SK-N-MC (cell line): ENCODE results near the gene RPL10A.

Experiments
- DNase-seq: peaks from one replicate; pipeline ENCODE4 v3.0.0-alpha.2; 2011; ENCODE audit warnings: low read depth, low spot score
- H3K27ac ChIP-seq: fragments of 200-600 bp; sonication (generic); 2 replicates; pipeline ENCODE4 v1.5.1; 2016; ENCODE audit warnings: mixed run types
- H3K36me3 ChIP-seq: fragments of 200-600 bp; sonication (generic); 2 replicates; pipeline ENCODE4 v1.6.1; 2017; ENCODE audit warnings: antibody characterized with exemption, low read length, mixed read lengths; ENCODE audit not compliant: insufficient read depth
- H3K4me3 ChIP-seq: fragments of 200-600 bp; sonication (generic); 2 replicates; pipeline ENCODE4 v1.5.1; 2016
- H3K9ac ChIP-seq: fragments of 200-600 bp; sonication (generic); 2 replicates; pipeline ENCODE4 v1.8.0; 2017; ENCODE audit warnings: mixed run types, mixed read lengths; ENCODE audit not compliant: insufficient read length
- H3K9me3 ChIP-seq: fragments of 200-600 bp; sonication (generic); 2 replicates; pipeline ENCODE4 v1.6.1; 2017; ENCODE audit warnings: low read depth, mild to moderate bottlenecking, antibody characterized with exemption, low read length, moderate library complexity, mixed read lengths
- EZH2 ChIP-seq: fragments of 200-600 bp; sonication (generic); IDR thresholded peaks from one replicate; pipeline ENCODE4 v1.6.1; 2017; ENCODE audit warnings: antibody characterized with exemption
- FOXP2 ChIP-seq: optimal IDR thresholded peaks from 2 replicates; pipeline ENCODE3; 2011; ENCODE audit warnings: mild to moderate bottlenecking, moderate library complexity; ENCODE audit not compliant: insufficient read depth; ENCODE audit errors: extremely low read length, control extremely low read depth
- POLR2AphosphoS5 ChIP-seq: IDR thresholded peaks from 2 replicates; pipeline ENCODE4 v1.6.1; 2012; ENCODE audit warnings: mild to moderate bottlenecking, low read depth, low read length, borderline replicate concordance

RPL10A gene

GRCh38 chr6:35441642-35442041 lies 26.6 kb upstream of the RPL10A start:
- H3K9ac ChIP-seq, result no peak overlapping the region
- no peaks in the 10 kb centered on the region for H3K9me3 ChIP-seq
- TF ChIP-seq EZH2 (no peak), FOXP2 (no peak), POLR2AphosphoS5 (no peak)
- DNase-seq, result no peak
- H3K4me3 ChIP-seq, result no peak overlapping the region
- no peak overlapping the region for H3K27ac ChIP-seq
- H3K36me3 ChIP-seq, result no peaks in the 10 kb centered on the region

- Histone ChIP-seq H3K9ac (no peak overlapping the region), H3K9me3 (no peaks in the 10 kb centered on the region), H3K27ac (no peak overlapping the region), H3K36me3 (no peaks in the 10 kb centered on the region), H3K4me3 (no peak overlapping the region)
- no peak for TF ChIP-seq EZH2
- TF ChIP-seq POLR2AphosphoS5, result no peak
- no peak for TF ChIP-seq FOXP2
- DNase-seq, result no peak
Observed at GRCh38 chr6:35442693-35443092, 25.5 kb upstream of the RPL10A start.

GRCh38 chr6:35443341-35444030 lies 24.7 kb upstream of the RPL10A start:
- Histone ChIP-seq H3K36me3 (no peaks in the 10 kb centered on the region), H3K4me3 (no peak overlapping the region), H3K9me3 (no peaks in the 10 kb centered on the region), H3K27ac (no peak overlapping the region), H3K9ac (no peak overlapping the region)
- DNase-seq, result no peak
- TF ChIP-seq EZH2 (no peak), POLR2AphosphoS5 (no peak), FOXP2 (no peak)

- no peaks in the 10 kb centered on the region for H3K36me3 ChIP-seq
- TF ChIP-seq EZH2, result no peak
- no peak for TF ChIP-seq FOXP2
- no peak for TF ChIP-seq POLR2AphosphoS5
- no peak overlapping the region for H3K27ac ChIP-seq
- no peak overlapping the region for H3K9ac ChIP-seq
- H3K9me3 ChIP-seq, result no peaks in the 10 kb centered on the region
- no peak overlapping the region for H3K4me3 ChIP-seq
- no peak for DNase-seq
Observed at GRCh38 chr6:35445691-35446090, 22.5 kb upstream of the RPL10A start.

GRCh38 chr6:35448191-35448590 lies 20.0 kb upstream of the RPL10A start:
- H3K27ac ChIP-seq, result no peak overlapping the region
- no peaks in the 10 kb centered on the region for H3K9me3 ChIP-seq
- no peak for TF ChIP-seq POLR2AphosphoS5
- no peak for TF ChIP-seq EZH2
- no peak for TF ChIP-seq FOXP2
- DNase-seq, result no peak
- H3K4me3 ChIP-seq, result no peak overlapping the region
- H3K9ac ChIP-seq, result no peak overlapping the region
- no peaks in the 10 kb centered on the region for H3K36me3 ChIP-seq

DNA sequence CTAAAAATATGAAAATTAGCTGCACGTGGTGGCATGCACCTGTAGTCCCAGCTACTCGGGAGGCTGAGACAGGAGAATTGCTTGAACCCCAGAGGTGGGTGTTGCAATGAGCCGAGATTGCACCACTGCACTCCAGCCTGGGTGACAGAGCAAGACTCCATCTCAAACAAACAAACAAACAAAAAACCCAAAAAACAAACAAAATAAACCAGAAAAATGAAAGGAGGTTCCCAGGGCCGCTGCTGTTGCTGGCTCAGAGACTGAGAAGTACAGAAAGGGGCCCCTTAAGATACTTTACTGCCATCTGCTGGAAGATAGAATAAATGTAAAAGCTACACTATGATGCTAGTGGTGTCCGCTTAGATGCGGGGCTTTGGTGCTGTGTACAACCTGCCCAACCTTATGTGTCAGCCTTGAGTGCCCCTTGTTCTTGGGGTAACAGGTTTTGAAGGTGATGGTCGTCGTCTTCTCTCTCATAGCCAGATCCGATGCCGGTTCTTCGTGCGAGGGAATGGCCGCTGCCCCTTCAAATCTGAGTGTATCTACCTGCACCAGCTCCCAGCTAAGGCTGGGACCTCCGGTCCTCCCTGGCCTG lies 18.8 kb upstream of the RPL10A start:
- no peak overlapping the region for H3K9ac ChIP-seq
- H3K27ac ChIP-seq, result no peak overlapping the region
- no peak for TF ChIP-seq POLR2AphosphoS5
- TF ChIP-seq EZH2, result no peak
- TF ChIP-seq FOXP2, result no peak
- no peak overlapping the region for H3K4me3 ChIP-seq
- DNase-seq, result no peak
- no peaks in the 10 kb centered on the region for H3K9me3 ChIP-seq
- H3K36me3 ChIP-seq, result no peaks in the 10 kb centered on the region

DNA sequence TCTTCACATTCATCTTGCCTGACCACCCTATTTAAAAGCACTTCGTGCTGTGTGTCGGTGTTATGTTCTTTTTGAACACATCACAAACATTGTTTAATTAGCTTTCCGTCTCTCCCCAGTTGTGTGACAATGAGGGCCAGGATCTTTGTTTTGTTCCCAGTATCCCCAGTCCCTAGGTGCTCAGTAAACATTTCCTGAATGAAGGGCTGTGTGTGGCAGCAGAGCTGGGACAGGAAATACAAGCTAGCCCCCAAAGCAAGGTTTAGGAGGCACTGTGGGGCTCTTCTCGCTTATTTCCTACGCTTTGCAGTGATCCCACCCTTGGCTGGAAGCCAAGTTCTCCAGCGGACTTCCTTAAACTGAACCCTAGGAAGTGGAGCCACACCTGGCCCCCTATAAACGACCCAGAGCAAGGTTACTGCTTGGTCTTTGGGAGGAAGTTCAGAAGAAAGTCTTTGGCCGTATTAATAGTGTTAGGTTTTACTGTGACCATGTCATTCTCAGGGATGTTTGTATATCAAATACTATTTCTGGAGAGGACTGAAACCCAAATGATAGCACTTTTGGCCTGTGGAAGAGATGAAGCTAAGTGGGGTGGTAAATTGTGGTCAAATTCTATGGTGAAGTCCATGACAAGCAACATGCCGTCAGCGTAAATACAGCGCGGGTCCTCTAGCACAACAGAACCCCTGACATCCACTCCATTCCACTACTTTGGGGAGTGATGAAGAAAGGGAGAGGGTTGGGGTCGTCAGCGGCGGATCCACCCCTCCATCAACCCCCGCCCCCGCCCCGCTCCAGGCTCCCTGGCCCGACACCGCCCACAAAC lies 16.6 kb upstream of the RPL10A start:
- H3K36me3 ChIP-seq, result peaks cover 14% of the 10 kb centered on the region
- H3K9me3 ChIP-seq, result no peaks in the 10 kb centered on the region
- H3K9ac ChIP-seq, result no peak overlapping the region
- TF ChIP-seq EZH2 (no peak), FOXP2 (no peak), POLR2AphosphoS5 (no peak)
- no peak overlapping the region for H3K27ac ChIP-seq
- peak overlapping the region; percentile 84 for H3K4me3 ChIP-seq
- DNase-seq, result no peak

GRCh38 chr6:35452183-35453090 lies 15.8 kb upstream of the RPL10A start, which contains the start of gene FANCE:
FANCE (plus strand) TSS chr6:35452338; CDS start chr6:35452546, 208 bp downstream.
- peak within 1 kb of the TSS; percentile 81 for H3K9ac ChIP-seq
- TF ChIP-seq EZH2 (no peak), POLR2AphosphoS5 (peak; percentile 84)
- H3K9me3 ChIP-seq, result no peaks in the 10 kb centered on the region
- peak within 1 kb of the TSS; percentile 95 for H3K27ac ChIP-seq
- peak within 1 kb of the TSS; percentile 84 for H3K4me3 ChIP-seq
- H3K36me3 ChIP-seq, result peaks cover 22% of the 10 kb centered on the region
- DNase-seq, result no peak
